ENCODE data around the gene ERBB4. TPM values are rescaled to one million over a fixed set of nuclear protein-coding genes. Genes with fewer than 3 reads are reported as not detected.

Gene ERBB4
- total and polyA plus RNA-seq, 7 donors, result 0.07 to 7.5 (median 2.0) TPM

DNA sequence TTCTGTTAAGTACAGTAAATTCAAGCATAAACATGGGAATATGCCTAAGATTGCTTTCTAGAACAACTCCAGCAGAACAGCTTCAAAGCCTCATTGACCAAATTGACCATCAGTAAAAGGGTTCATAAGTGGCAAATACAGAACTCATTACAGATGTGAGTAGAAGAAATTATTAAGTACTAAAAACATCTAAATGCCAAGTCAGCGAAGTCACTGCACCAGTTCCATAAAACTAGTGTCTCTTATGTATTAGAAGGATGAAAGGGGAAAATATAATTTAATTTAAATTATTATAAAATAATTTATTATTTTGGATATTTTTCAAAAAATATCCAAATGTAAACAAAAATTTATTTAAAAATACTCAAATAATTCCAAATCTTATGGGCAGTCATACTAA lies 553.2 kb downstream of the ERBB4 start:
- Histone ChIP-seq H3K4me3 (no peak overlapping the region), H3K27me3 (ENCODE audit: insufficient read depth in 3 of 3, low read length in 2 of 3) (no peaks in the 10 kb centered on the region), H3K4me1 (no peaks in the 10 kb centered on the region), H3K9me3 (no peaks in the 10 kb centered on the region), H3K27ac (no peak overlapping the region), H3K36me3 (ENCODE audit: insufficient read depth in 1 of 2, low read depth in 1 of 2) (no peaks in the 10 kb centered on the region)
- DNase-seq, result no peak
- ATAC-seq, result no peak
- intact Hi-C loops (cut with DNase I), result no loop called here
- WGBS, 3 donors, result 88 to 95% (median 93%) methylated on average over 1 of the region's 1 CpG
- TF ChIP-seq, protein P1, sequence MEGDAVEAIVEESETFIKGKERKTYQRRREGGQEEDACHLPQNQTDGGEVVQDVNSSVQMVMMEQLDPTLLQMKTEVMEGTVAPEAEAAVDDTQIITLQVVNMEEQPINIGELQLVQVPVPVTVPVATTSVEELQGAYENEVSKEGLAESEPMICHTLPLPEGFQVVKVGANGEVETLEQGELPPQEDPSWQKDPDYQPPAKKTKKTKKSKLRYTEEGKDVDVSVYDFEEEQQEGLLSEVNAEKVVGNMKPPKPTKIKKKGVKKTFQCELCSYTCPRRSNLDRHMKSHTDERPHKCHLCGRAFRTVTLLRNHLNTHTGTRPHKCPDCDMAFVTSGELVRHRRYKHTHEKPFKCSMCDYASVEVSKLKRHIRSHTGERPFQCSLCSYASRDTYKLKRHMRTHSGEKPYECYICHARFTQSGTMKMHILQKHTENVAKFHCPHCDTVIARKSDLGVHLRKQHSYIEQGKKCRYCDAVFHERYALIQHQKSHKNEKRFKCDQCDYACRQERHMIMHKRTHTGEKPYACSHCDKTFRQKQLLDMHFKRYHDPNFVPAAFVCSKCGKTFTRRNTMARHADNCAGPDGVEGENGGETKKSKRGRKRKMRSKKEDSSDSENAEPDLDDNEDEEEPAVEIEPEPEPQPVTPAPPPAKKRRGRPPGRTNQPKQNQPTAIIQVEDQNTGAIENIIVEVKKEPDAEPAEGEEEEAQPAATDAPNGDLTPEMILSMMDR (IDR thresholded peaks at IDR 0.05), result no peak

- ATAC-seq, result no peak
Measured at GRCh38 chr2:211982162-211982561, 556.4 kb downstream of the ERBB4 start.

DNA sequence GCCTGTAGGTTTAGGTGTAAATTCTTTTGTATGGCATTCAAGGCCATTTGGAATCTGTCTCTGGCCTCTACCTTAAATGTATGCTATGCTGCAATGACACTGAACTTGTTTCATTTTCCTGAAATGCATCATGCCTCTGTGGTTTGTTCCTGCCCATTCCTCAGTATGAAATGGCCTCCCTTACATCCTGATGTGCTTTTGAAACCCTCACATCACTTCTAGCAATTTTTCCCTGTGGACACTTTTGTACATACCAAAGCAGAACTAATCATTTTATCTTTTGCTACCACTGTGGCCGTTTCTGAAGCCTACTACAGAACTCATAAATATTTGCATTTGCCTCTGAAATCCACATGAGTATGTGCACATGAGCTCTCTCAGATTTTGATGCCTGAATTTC lies 557.2 kb downstream of the ERBB4 start:
- Histone ChIP-seq H3K36me3 (ENCODE audit: insufficient read depth in 1 of 2, low read depth in 1 of 2) (no peaks in the 10 kb centered on the region), H3K27me3 (ENCODE audit: insufficient read depth in 3 of 3, low read length in 2 of 3) (no peaks in the 10 kb centered on the region), H3K4me1 (no peaks in the 10 kb centered on the region), H3K27ac (no peak overlapping the region), H3K4me3 (no peak overlapping the region), H3K9me3 (no peaks in the 10 kb centered on the region)
- WGBS, 3 donors, result 26 to 33% (median 30%) methylated on average over 1 of the region's 1 CpG
- ATAC-seq (no peak), DNase-seq (no peak)
- intact Hi-C loops (cut with DNase I), result no loop called here
- TF ChIP-seq, protein P1 (IDR thresholded peaks at IDR 0.05), result no peak

More at GRCh38 chr2:211982162-211982561, 556.4 kb downstream of the ERBB4 start:
- TF ChIP-seq, protein P1 (IDR thresholded peaks at IDR 0.05), result no peak
- 71 to 77% (median 74%) methylated on average over 2 of the region's 2 CpGs for WGBS, 3 donors
- Histone ChIP-seq H3K9me3 (no peaks in the 10 kb centered on the region), H3K27ac (no peak overlapping the region), H3K4me3 (no peak overlapping the region), H3K27me3 (ENCODE audit: insufficient read depth in 3 of 3, low read length in 2 of 3) (no peaks in the 10 kb centered on the region), H3K4me1 (no peaks in the 10 kb centered on the region), H3K36me3 (ENCODE audit: insufficient read depth in 1 of 2, low read depth in 1 of 2) (no peaks in the 10 kb centered on the region)
- DNase-seq, result no peak
- intact Hi-C loops (cut with DNase I), result no loop called here

- no peak overlapping the region for H3K4me3 ChIP-seq
- H3K27me3 ChIP-seq (ENCODE audit: insufficient read depth in 3 of 3, low read length in 2 of 3), result no peaks in the 10 kb centered on the region
- ATAC-seq (no peak), DNase-seq (no peak)
- H3K36me3 ChIP-seq (ENCODE audit: insufficient read depth in 1 of 2, low read depth in 1 of 2), result no peaks in the 10 kb centered on the region
- H3K4me1 ChIP-seq, result no peaks in the 10 kb centered on the region
- no peaks in the 10 kb centered on the region for H3K9me3 ChIP-seq
- no peak overlapping the region for H3K27ac ChIP-seq
- intact Hi-C loops (cut with DNase I), result no loop called here
- TF ChIP-seq, protein P1 (IDR thresholded peaks at IDR 0.05), result no peak
- 94 to 98% (median 98%) methylated on average over 1 of the region's 1 CpG for WGBS, 3 donors
Measured at GRCh38 chr2:211976076-211976475, 562.5 kb downstream of the ERBB4 start.

DNA sequence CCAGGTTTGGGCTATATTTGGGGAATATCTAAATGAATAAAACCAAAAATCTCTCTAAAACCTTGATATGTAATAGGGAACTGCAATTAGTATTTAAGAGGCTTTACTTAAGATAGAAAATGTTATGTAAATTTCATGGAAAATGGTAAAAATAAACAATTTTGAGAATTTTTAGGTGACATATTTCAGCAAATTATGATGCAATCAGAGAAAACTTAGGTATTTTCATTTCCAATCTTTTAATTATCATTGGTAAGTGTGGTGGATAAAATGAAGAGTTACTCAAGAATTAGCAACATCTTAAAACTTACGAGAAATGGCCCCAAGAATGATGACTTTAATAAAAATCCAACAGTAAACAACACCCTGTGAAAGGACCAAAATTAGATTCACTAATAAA lies 571.4 kb downstream of the ERBB4 start:
- TF ChIP-seq, protein P1 (IDR thresholded peaks at IDR 0.05), result no peak
- WGBS, 3 donors, result 93 to 97% (median 94%) methylated on average over 1 of the region's 1 CpG
- Histone ChIP-seq H3K9me3 (no peaks in the 10 kb centered on the region), H3K27me3 (ENCODE audit: insufficient read depth in 3 of 3, low read length in 2 of 3) (no peaks in the 10 kb centered on the region), H3K27ac (no peak overlapping the region), H3K4me1 (no peaks in the 10 kb centered on the region), H3K4me3 (no peak overlapping the region), H3K36me3 (ENCODE audit: insufficient read depth in 1 of 2, low read depth in 1 of 2) (no peaks in the 10 kb centered on the region)
- ATAC-seq, result no peak
- intact Hi-C loops (cut with DNase I), result no loop called here
- DNase-seq, result no peak
